Skeletal muscle satellite cell (primary cell): ENCODE measurements around the gene DNAH1.

Experiments used
- H3K27me3 ChIP-seq: 2 replicates; pipeline ENCODE4 v1.7.0; 2013; ENCODE audit warnings: low read length; ENCODE audit not compliant: control insufficient read depth, insufficient read depth
- H3K36me3 ChIP-seq: 2 replicates; pipeline ENCODE4 v1.7.0; 2013; ENCODE audit warnings: mild to moderate bottlenecking, control low read depth, low read length; ENCODE audit not compliant: insufficient read depth
- H3K4me1 ChIP-seq: 2 replicates; pipeline ENCODE4 v1.7.0; 2013; ENCODE audit warnings: low read length; ENCODE audit not compliant: control insufficient read depth, insufficient read depth
- H3K4me2 ChIP-seq: 2 replicates; pipeline ENCODE4 v1.7.0; 2013; ENCODE audit warnings: mild to moderate bottlenecking, low read length
- H3K4me3 ChIP-seq: 2 replicates; pipeline ENCODE4 v1.7.0; 2013; ENCODE audit warnings: low read length
- H3K9ac ChIP-seq: 2 replicates; pipeline ENCODE4 v1.7.0; 2013; ENCODE audit warnings: mild to moderate bottlenecking, low read depth, low read length, moderate library complexity
- H3K9me3 ChIP-seq: replicated peaks from 2 replicates; pipeline ENCODE4 v1.7.0; 2013; ENCODE audit warnings: mild to moderate bottlenecking, control low read depth, low read length

Gene DNAH1

GRCh38 chr3:52317208-52318000 lies 1.3 kb downstream of the DNAH1 start:
- H3K27me3 ChIP-seq, result peaks cover 9% of the 10 kb centered on the region
- H3K4me2 ChIP-seq, result peak overlapping the region; percentile 62
- no peak overlapping the region for H3K9ac ChIP-seq
- H3K36me3 ChIP-seq, result no peaks in the 10 kb centered on the region
- H3K9me3 ChIP-seq, result no peaks in the 10 kb centered on the region
- peaks cover 16% of the 10 kb centered on the region for H3K4me1 ChIP-seq
- peak overlapping the region; percentile 20 for H3K4me3 ChIP-seq

- Histone ChIP-seq H3K9ac (no peak overlapping the region), H3K36me3 (no peaks in the 10 kb centered on the region), H3K4me2 (no peak overlapping the region), H3K4me1 (peaks cover 15% of the 10 kb centered on the region), H3K27me3 (peaks cover 9% of the 10 kb centered on the region), H3K4me3 (no peak overlapping the region), H3K9me3 (no peaks in the 10 kb centered on the region)
Observed at GRCh38 chr3:52318186-52318816, 2.2 kb downstream of the DNAH1 start.

- H3K9me3 ChIP-seq, result no peaks in the 10 kb centered on the region
- no peaks in the 10 kb centered on the region for H3K36me3 ChIP-seq
- H3K27me3 ChIP-seq, result peaks cover 9% of the 10 kb centered on the region
- H3K9ac ChIP-seq, result no peak overlapping the region
- no peak overlapping the region for H3K4me2 ChIP-seq
- no peak overlapping the region for H3K4me3 ChIP-seq
- H3K4me1 ChIP-seq, result no peaks in the 10 kb centered on the region
Observed at GRCh38 chr3:52319921-52320595, 3.9 kb downstream of the DNAH1 start.

GRCh38 chr3:52321481-52321880 lies 5.4 kb downstream of the DNAH1 start:
- Histone ChIP-seq H3K9me3 (no peaks in the 10 kb centered on the region), H3K4me1 (no peaks in the 10 kb centered on the region), H3K4me3 (no peak overlapping the region), H3K27me3 (peaks cover 9% of the 10 kb centered on the region), H3K9ac (no peak overlapping the region), H3K36me3 (no peaks in the 10 kb centered on the region), H3K4me2 (no peak overlapping the region)

GRCh38 chr3:52322466-52322865 lies 6.3 kb downstream of the DNAH1 start:
- no peak overlapping the region for H3K4me2 ChIP-seq
- H3K4me3 ChIP-seq, result no peak overlapping the region
- no peaks in the 10 kb centered on the region for H3K4me1 ChIP-seq
- no peak overlapping the region for H3K9ac ChIP-seq
- H3K36me3 ChIP-seq, result no peaks in the 10 kb centered on the region
- no peaks in the 10 kb centered on the region for H3K9me3 ChIP-seq
- H3K27me3 ChIP-seq, result peaks cover 9% of the 10 kb centered on the region

- H3K4me3 ChIP-seq, result no peak overlapping the region
Observed at GRCh38 chr3:52323526-52324295, 7.6 kb downstream of the DNAH1 start.

GRCh38 chr3:52324676-52325075 lies 8.6 kb downstream of the DNAH1 start:
- Histone ChIP-seq H3K4me3 (no peak overlapping the region), H3K27me3 (no peaks in the 10 kb centered on the region), H3K4me2 (no peak overlapping the region)

More at GRCh38 chr3:52323526-52324295, 7.6 kb downstream of the DNAH1 start:
- Histone ChIP-seq H3K9me3 (no peaks in the 10 kb centered on the region), H3K4me1 (no peaks in the 10 kb centered on the region), H3K36me3 (no peaks in the 10 kb centered on the region), H3K27me3 (peaks cover 2% of the 10 kb centered on the region), H3K9ac (no peak overlapping the region), H3K4me2 (no peak overlapping the region)

GRCh38 chr3:52325686-52326085 lies 9.6 kb downstream of the DNAH1 start:
- Histone ChIP-seq H3K4me3 (no peak overlapping the region), H3K4me2 (no peak overlapping the region), H3K36me3 (no peaks in the 10 kb centered on the region), H3K27me3 (no peaks in the 10 kb centered on the region), H3K4me1 (no peaks in the 10 kb centered on the region), H3K9ac (no peak overlapping the region), H3K9me3 (no peaks in the 10 kb centered on the region)

More at GRCh38 chr3:52324676-52325075, 8.6 kb downstream of the DNAH1 start:
- H3K9ac ChIP-seq, result no peak overlapping the region
- H3K36me3 ChIP-seq, result no peaks in the 10 kb centered on the region
- no peaks in the 10 kb centered on the region for H3K9me3 ChIP-seq
- H3K4me1 ChIP-seq, result no peaks in the 10 kb centered on the region

- H3K4me2 ChIP-seq, result no peak overlapping the region
- H3K9ac ChIP-seq, result no peak overlapping the region
- no peaks in the 10 kb centered on the region for H3K9me3 ChIP-seq
- no peaks in the 10 kb centered on the region for H3K4me1 ChIP-seq
- no peaks in the 10 kb centered on the region for H3K27me3 ChIP-seq
- no peak overlapping the region for H3K4me3 ChIP-seq
- no peaks in the 10 kb centered on the region for H3K36me3 ChIP-seq
Observed at GRCh38 chr3:52326976-52327375, 10.9 kb downstream of the DNAH1 start.

GRCh38 chr3:52327486-52328290 lies 11.6 kb downstream of the DNAH1 start:
- Histone ChIP-seq H3K4me2 (no peak overlapping the region), H3K9me3 (no peaks in the 10 kb centered on the region), H3K4me1 (no peaks in the 10 kb centered on the region), H3K36me3 (no peaks in the 10 kb centered on the region), H3K9ac (no peak overlapping the region), H3K4me3 (no peak overlapping the region), H3K27me3 (no peaks in the 10 kb centered on the region)
